ENCODE data around the gene NEGR1. TPM values are rescaled to one million over a fixed set of nuclear protein-coding genes. Genes with fewer than 3 reads are reported as not detected.

Gene NEGR1
- total RNA-seq, 2 experiments from 2014 or later: not detected

GRCh38 chr1:72064196-72065075, 217.9 kb downstream of the NEGR1 start:
- BruUV-seq (replicated peaks): no TSS peak
- POLR2A ChIA-PET: no interaction called here

GRCh38 chr1:72063364-72064044, 218.8 kb downstream of the NEGR1 start:
- Histone ChIP-seq H3K27ac (ENCODE audit: low read depth, low read length, poor library complexity, severe bottlenecking) (no peak overlapping the region), H3K9me2 (ENCODE audit: insufficient read depth, low read length) (no peaks in the 10 kb centered on the region), H3K79me2 (ENCODE audit: insufficient read depth, low read depth, low read length) (no peaks in the 10 kb centered on the region), H3K36me3 (ENCODE audit: insufficient read depth, low read length) (no peaks in the 10 kb centered on the region), H4K20me1 (ENCODE audit: insufficient read depth, low read length) (no peaks in the 10 kb centered on the region), H3K9me3 (ENCODE audit: low read length) (no peaks in the 10 kb centered on the region), H3K4me2 (ENCODE audit: low read length) (no peak overlapping the region), H3K4me3 (ENCODE audit: low read depth, low read length, poor library complexity, severe bottlenecking) (no peak overlapping the region), H2AFZ (ENCODE audit: low read length) (no peak overlapping the region), H3K4me1 (ENCODE audit: insufficient read depth, low read length, poor library complexity, severe bottlenecking) (no peaks in the 10 kb centered on the region)
- TF ChIP-seq CTCF (conservative IDR thresholded peaks at IDR 0.05; ENCODE audit: low read length): no peak
- no peak for TF ChIP-seq EZH2phosphoT487 (IDR thresholded peaks at IDR 0.05; ENCODE audit: borderline replicate concordance, low read depth, low read length)
- DNase-seq (ENCODE audit: low spot score): no peak
- ChIA-PET CTCF (ENCODE audit: unreplicated experiment) (no interaction called here), POLR2A (no interaction called here)
- BruUV-seq (replicated peaks): no TSS peak
- intact Hi-C loops (cut with micrococcal nuclease; ENCODE audit: unreplicated experiment): no loop called here

More at GRCh38 chr1:72064196-72065075, 217.9 kb downstream of the NEGR1 start:
- H3K4me1 ChIP-seq (ENCODE audit: insufficient read depth, low read length, poor library complexity, severe bottlenecking): no peaks in the 10 kb centered on the region
- no peaks in the 10 kb centered on the region for H3K36me3 ChIP-seq (ENCODE audit: insufficient read depth, low read length)
- DNase-seq (ENCODE audit: low spot score): no peak
- no peaks in the 10 kb centered on the region for H3K9me2 ChIP-seq (ENCODE audit: insufficient read depth, low read length)
- H3K27ac ChIP-seq (ENCODE audit: low read depth, low read length, poor library complexity, severe bottlenecking): no peak overlapping the region
- no peak overlapping the region for H3K4me3 ChIP-seq (ENCODE audit: low read depth, low read length, poor library complexity, severe bottlenecking)
- intact Hi-C loops (cut with micrococcal nuclease; ENCODE audit: unreplicated experiment): no loop called here
- H2AFZ ChIP-seq (ENCODE audit: low read length): no peak overlapping the region
- CTCF ChIA-PET (ENCODE audit: unreplicated experiment): no interaction called here
- TF ChIP-seq EZH2phosphoT487 (IDR thresholded peaks at IDR 0.05; ENCODE audit: borderline replicate concordance, low read depth, low read length) (no peak), CTCF (conservative IDR thresholded peaks at IDR 0.05; ENCODE audit: low read length) (no peak)
- H3K4me2 ChIP-seq (ENCODE audit: low read length): no peak overlapping the region
- no peaks in the 10 kb centered on the region for H3K79me2 ChIP-seq (ENCODE audit: insufficient read depth, low read depth, low read length)
- no peaks in the 10 kb centered on the region for H3K9me3 ChIP-seq (ENCODE audit: low read length)
- H4K20me1 ChIP-seq (ENCODE audit: insufficient read depth, low read length): no peaks in the 10 kb centered on the region

- ChIA-PET POLR2A (no interaction called here), CTCF (ENCODE audit: unreplicated experiment) (no interaction called here)
- Histone ChIP-seq H3K4me1 (ENCODE audit: insufficient read depth, low read length, poor library complexity, severe bottlenecking) (no peaks in the 10 kb centered on the region), H3K79me2 (ENCODE audit: insufficient read depth, low read depth, low read length) (no peaks in the 10 kb centered on the region), H3K4me2 (ENCODE audit: low read length) (no peak overlapping the region), H3K27ac (ENCODE audit: low read depth, low read length, poor library complexity, severe bottlenecking) (no peak overlapping the region), H3K36me3 (ENCODE audit: insufficient read depth, low read length) (no peaks in the 10 kb centered on the region), H4K20me1 (ENCODE audit: insufficient read depth, low read length) (no peaks in the 10 kb centered on the region), H3K4me3 (ENCODE audit: low read depth, low read length, poor library complexity, severe bottlenecking) (no peak overlapping the region), H3K9me2 (ENCODE audit: insufficient read depth, low read length) (no peaks in the 10 kb centered on the region), H3K9me3 (ENCODE audit: low read length) (no peaks in the 10 kb centered on the region), H2AFZ (ENCODE audit: low read length) (no peak overlapping the region)
- intact Hi-C loops (cut with micrococcal nuclease; ENCODE audit: unreplicated experiment): no loop called here
- no peak for DNase-seq (ENCODE audit: low spot score)
- no TSS peak for BruUV-seq (replicated peaks)
- TF ChIP-seq CTCF (conservative IDR thresholded peaks at IDR 0.05; ENCODE audit: low read length): no peak
- TF ChIP-seq EZH2phosphoT487 (IDR thresholded peaks at IDR 0.05; ENCODE audit: borderline replicate concordance, low read depth, low read length): no peak
These were observed 219.8 kb downstream of the NEGR1 start for GRCh38 chr1:72062584-72062983.

Data from OCI-LY7 (cell line).